ENCODE measurements around the gene FAM200C. TPM values are rescaled to one million over a fixed set of nuclear protein-coding genes. Genes with fewer than 3 reads are reported as not detected.

FAM200C gene
- 1 to 10 TPM in 3 of 4 donors, under 1 TPM in 1; 0.54 to 3.3 (median 1.2) TPM for total RNA-seq
- polyA plus RNA-seq = 1 to 10 TPM; 1.3 to 8.5 (median 1.4) TPM
- long read RNA-seq, donor 1, partial matches to known transcripts = 0 of 5 reads
- long read RNA-seq, donor 1, other reads (novel, unspliced or antisense) = 1 of 5 reads
- long read RNA-seq, donor 2, partial matches to known transcripts = 0 of 4 reads
- long read RNA-seq, donor 2, other reads (novel, unspliced or antisense) = 1 of 4 reads

DNA sequence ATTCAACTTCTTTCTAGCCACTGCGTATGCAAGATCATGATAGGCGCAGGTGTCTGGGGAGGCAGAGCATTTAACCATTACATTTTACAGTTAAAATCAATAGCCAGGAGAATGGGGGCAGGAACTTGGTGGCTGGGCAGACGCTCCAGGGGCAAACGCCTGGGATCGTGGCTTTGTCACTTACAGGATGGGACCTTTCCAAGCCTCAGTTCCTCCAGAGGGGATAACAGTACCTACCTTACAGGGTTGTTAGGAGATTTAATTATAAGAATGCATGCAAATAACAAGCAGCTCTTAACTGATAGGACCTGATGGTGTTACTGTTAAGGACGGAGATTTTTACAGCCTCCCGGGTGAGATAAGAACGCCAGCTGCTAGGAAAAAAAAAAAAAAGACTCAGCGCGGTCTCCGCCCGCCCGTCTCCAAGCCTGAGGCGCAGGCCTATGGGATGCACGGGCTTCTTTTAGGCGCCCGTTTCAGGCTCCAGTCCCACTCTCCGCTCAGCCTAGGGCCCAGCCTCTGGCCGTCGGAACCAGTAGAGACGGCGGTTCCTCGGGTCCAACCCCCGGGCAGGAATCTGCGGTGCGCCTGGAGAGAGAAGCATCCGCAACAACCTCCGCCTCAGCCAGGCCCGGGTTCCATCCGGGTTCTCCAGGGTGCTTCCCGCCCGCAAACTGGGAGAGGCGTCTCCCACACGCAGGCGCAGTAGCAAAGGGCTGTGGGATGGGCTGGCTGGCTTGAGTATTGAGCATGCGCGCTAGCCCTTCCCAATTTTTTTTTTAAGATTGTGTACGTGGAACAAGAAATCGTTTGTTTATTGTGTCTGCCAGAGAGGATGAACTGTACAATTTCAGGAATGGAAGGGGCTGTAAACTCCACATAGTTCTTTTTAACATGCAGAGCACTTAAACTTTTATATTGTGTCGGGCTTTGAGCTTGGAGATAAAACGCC, at the start of gene FAM200C:
FAM200C (minus strand) TSS at position 653 of the 952 bp plus-strand sequence. CDS start 4,564 bp downstream, outside the sequence.
- Histone ChIP-seq H3K36me3 (ENCODE audit: insufficient read depth in 1 of 2, low read depth in 1 of 2) (peaks cover 3 to 34% of the 10 kb centered on the region in 2 donors), H3K4me1 (peaks cover 24% of the 10 kb centered on the region), H3K4me3 (peak within 1 kb of the TSS; percentile 86), H3K9me3 (no peaks in the 10 kb centered on the region), H3K27me3 (ENCODE audit: insufficient read depth in 3 of 3, low read length in 2 of 3) (no peaks in the 10 kb centered on the region), H3K27ac (peak within 1 kb of the TSS; percentile 84)
- 1% methylated on average over 41 of the region's 41 CpGs for WGBS, 3 donors
- peak; percentile 96 to 99 (median 98) for ATAC-seq
- intact Hi-C loops (cut with DNase I) = loop anchor here (1.0 to 10.0 kb wide), 4 partner anchors 19 to 1125 kb away; partner anchors contain the start of gene SLU7 (in 1 of the 2)
- TF ChIP-seq, protein P1, sequence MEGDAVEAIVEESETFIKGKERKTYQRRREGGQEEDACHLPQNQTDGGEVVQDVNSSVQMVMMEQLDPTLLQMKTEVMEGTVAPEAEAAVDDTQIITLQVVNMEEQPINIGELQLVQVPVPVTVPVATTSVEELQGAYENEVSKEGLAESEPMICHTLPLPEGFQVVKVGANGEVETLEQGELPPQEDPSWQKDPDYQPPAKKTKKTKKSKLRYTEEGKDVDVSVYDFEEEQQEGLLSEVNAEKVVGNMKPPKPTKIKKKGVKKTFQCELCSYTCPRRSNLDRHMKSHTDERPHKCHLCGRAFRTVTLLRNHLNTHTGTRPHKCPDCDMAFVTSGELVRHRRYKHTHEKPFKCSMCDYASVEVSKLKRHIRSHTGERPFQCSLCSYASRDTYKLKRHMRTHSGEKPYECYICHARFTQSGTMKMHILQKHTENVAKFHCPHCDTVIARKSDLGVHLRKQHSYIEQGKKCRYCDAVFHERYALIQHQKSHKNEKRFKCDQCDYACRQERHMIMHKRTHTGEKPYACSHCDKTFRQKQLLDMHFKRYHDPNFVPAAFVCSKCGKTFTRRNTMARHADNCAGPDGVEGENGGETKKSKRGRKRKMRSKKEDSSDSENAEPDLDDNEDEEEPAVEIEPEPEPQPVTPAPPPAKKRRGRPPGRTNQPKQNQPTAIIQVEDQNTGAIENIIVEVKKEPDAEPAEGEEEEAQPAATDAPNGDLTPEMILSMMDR (IDR thresholded peaks at IDR 0.05) = no peak
- DNase-seq = peak; percentile 93 to 96

DNA sequence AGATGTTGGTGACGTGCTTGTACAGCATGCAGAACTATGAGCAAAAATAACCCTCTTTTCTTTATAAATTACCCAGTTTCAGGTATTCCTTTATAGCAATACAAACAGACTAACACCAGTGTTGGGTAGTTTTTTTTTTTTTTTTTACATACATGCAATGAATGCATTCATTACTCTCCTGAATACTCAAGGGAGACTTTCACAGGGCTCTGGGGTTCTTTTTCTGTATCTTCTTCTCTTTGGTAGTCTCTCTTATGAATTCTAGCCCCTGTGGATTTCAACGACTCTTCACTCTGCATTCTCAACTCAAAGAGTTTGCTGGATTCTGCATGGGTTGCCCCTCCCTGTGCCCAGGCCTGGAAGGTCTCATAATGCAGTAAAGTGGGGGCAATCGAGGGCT, 49.6 kb upstream of the FAM200C start:
- Histone ChIP-seq H3K36me3 (ENCODE audit: insufficient read depth in 1 of 2, low read depth in 1 of 2) (no peaks in the 10 kb centered on the region), H3K4me1 (no peaks in the 10 kb centered on the region), H3K4me3 (no peak overlapping the region), H3K27me3 (ENCODE audit: insufficient read depth in 3 of 3, low read length in 2 of 3) (no peaks in the 10 kb centered on the region), H3K9me3 (no peaks in the 10 kb centered on the region), H3K27ac (no peak overlapping the region)
- WGBS, 3 donors = 88 to 94% (median 92%) methylated on average over 3 of the region's 3 CpGs
- ATAC-seq = no peak
- TF ChIP-seq, protein P1 (IDR thresholded peaks at IDR 0.05) = no peak
- intact Hi-C loops (cut with DNase I) = no loop called here
- DNase-seq = no peak

DNA sequence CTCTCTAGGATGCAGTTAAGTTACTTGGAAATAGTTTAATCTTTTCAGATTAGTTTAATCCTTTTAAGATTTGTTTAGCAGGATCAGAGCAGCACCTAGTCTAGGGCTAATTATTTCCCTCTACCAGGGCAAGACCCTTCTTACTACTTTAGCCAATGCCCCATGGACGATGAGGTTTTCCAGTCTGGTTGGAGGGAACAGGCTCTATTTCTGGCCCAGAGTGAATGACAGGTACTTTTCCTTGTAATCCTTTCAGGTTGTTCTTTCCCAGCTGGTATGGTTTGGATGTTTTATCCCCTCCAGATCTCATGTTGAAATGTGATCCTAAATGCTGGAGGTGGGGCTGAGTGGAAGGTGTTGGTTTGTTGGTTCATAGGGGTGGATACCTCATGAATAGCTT, 49.0 kb upstream of the FAM200C start:
- no peak overlapping the region for H3K27ac ChIP-seq
- DNase-seq = no peak
- H3K4me1 ChIP-seq = no peaks in the 10 kb centered on the region
- no peak for ATAC-seq
- no peaks in the 10 kb centered on the region for H3K27me3 ChIP-seq (ENCODE audit: insufficient read depth in 3 of 3, low read length in 2 of 3)
- TF ChIP-seq, protein P1 (IDR thresholded peaks at IDR 0.05) = no peak
- H3K9me3 ChIP-seq = no peaks in the 10 kb centered on the region
- H3K4me3 ChIP-seq = no peak overlapping the region
- no peaks in the 10 kb centered on the region for H3K36me3 ChIP-seq (ENCODE audit: insufficient read depth in 1 of 2, low read depth in 1 of 2)
- intact Hi-C loops (cut with DNase I) = no loop called here
- WGBS, 3 donors = 80 to 89% (median 83%) methylated on average over 1 of the region's 1 CpG

GRCh38 chr5:160445751-160446150, 45.9 kb upstream of the FAM200C start:
- Histone ChIP-seq H3K4me1 (no peaks in the 10 kb centered on the region), H3K4me3 (no peak overlapping the region), H3K9me3 (no peaks in the 10 kb centered on the region), H3K27me3 (ENCODE audit: insufficient read depth in 3 of 3, low read length in 2 of 3) (no peaks in the 10 kb centered on the region), H3K36me3 (ENCODE audit: insufficient read depth in 1 of 2, low read depth in 1 of 2) (no peaks in the 10 kb centered on the region), H3K27ac (no peak overlapping the region)
- DNase-seq = no peak
- TF ChIP-seq, protein P1 (IDR thresholded peaks at IDR 0.05) = no peak
- intact Hi-C loops (cut with DNase I) = no loop called here
- no peak for ATAC-seq

Measured in psoas muscle (tissue), 8 donors.